Measurements from ENCODE around the gene GLS.

DNA sequence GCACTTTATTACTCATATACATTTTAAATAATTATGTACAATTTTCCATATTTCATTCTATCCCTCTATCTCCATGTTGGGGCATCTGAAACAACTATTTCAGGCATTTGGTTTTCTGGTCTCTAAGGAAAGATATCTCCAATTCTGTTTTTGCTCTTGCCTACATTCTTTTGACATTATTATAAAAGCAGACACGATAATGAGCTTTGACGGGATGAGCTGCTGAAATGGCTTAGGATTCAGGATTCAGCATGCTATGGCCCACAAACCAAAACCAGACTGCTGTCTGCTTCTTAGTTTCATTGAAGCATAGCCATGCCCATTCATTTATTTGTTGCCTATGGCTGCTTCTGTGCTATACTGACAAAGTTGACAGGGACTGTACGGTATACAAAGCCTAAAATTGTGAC lies 42.7 kb upstream of the GLS start:
- TF ChIP-seq POLR2A (IDR thresholded peaks at IDR 0.05), result no peak
- TF ChIP-seq, protein P1, sequence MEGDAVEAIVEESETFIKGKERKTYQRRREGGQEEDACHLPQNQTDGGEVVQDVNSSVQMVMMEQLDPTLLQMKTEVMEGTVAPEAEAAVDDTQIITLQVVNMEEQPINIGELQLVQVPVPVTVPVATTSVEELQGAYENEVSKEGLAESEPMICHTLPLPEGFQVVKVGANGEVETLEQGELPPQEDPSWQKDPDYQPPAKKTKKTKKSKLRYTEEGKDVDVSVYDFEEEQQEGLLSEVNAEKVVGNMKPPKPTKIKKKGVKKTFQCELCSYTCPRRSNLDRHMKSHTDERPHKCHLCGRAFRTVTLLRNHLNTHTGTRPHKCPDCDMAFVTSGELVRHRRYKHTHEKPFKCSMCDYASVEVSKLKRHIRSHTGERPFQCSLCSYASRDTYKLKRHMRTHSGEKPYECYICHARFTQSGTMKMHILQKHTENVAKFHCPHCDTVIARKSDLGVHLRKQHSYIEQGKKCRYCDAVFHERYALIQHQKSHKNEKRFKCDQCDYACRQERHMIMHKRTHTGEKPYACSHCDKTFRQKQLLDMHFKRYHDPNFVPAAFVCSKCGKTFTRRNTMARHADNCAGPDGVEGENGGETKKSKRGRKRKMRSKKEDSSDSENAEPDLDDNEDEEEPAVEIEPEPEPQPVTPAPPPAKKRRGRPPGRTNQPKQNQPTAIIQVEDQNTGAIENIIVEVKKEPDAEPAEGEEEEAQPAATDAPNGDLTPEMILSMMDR (IDR thresholded peaks at IDR 0.05), result no peak

Data from thyroid gland (tissue), 4 donors.